Sigmoid colon (tissue), 7 donors: ENCODE data around the gene TFAP2B. TPM values are rescaled to one million over a fixed set of nuclear protein-coding genes. Genes with fewer than 3 reads are reported as not detected.

Source experiments
- DNase-seq: peaks from one replicate; pipeline ENCODE4 v3.0.0-alpha.2; 2019
- H3K27ac ChIP-seq, 4 donors: fragments of 200-600 bp; sonication (generic); one replicate each; pipeline ENCODE4 v1.5.1; 2016 to 2019; ENCODE audit warnings: mild to moderate bottlenecking in 1 of 4
- H3K27me3 ChIP-seq, 3 donors: fragments of 200-600 bp; sonication (generic); one replicate each; pipeline ENCODE4 v1.5.1; 2019; ENCODE audit warnings: mild to moderate bottlenecking in 1 of 3
- H3K36me3 ChIP-seq, 4 donors: fragments of 200-600 bp; sonication (generic); one replicate each; pipeline ENCODE4 v1.5.1; 2016 to 2019
- H3K4me1 ChIP-seq, 4 donors: fragments of 200-600 bp; sonication (generic); one replicate each; pipeline ENCODE4 v1.5.1; 2017 to 2019
- H3K4me3 ChIP-seq, 4 donors: fragments of 200-600 bp; sonication (generic); one replicate each; pipeline ENCODE4 v1.5.1; 2017 to 2019; ENCODE audit warnings: mild to moderate bottlenecking in 2 of 4, moderate library complexity in 1 of 4
- H3K9me3 ChIP-seq, 4 donors: fragments of 200-600 bp in 3 of 4; sonication (generic) in 3 of 4; one replicate each; pipeline versions ENCODE4 v1.5.1 to v1.6.1; 2013 to 2019
- CTCF ChIP-seq, 4 experiments: fragments of 450-650 bp in 3 of 4; fragments of 200-600 bp in 1 of 4; IDR thresholded peaks; one replicate each; pipeline ENCODE4 v1.5.1; 2016 to 2019; ENCODE audit warnings: antibody characterized with exemption in 4 of 4, mild to moderate bottlenecking in 3 of 4, moderate library complexity in 2 of 4
- EP300 ChIP-seq, 4 donors: sonication (generic); formaldehyde crosslinking; IDR thresholded peaks; one replicate each; pipeline ENCODE4 v1.6.1; 2017; ENCODE audit warnings: antibody characterized with exemption in 4 of 4
- POLR2A ChIP-seq, 2 donors: fragments of 450-650 bp; IDR thresholded peaks; one replicate each; pipeline ENCODE4 v1.6.1; 2016; ENCODE audit warnings: antibody characterized with exemption in 2 of 2, mild to moderate bottlenecking in 2 of 2, moderate library complexity in 2 of 2
- POLR2AphosphoS5 ChIP-seq, 4 donors: sonication (generic); formaldehyde crosslinking; IDR thresholded peaks; one replicate each; pipeline ENCODE4 v1.6.1; 2017; ENCODE audit warnings: antibody characterized with exemption in 4 of 4
- WGBS, 2 donors: extraction: QIAGEN DNeasy Blood & Tissue Kit; methylation state at CpG; one replicate each; pipeline ENCODE4 v1.1.7; 2013; 5-methylcytosine and 5-hydroxymethylcytosine counted together
- intact Hi-C: fragments of 100-400 bp; cut with DNase I; formaldehyde crosslinking; loops from one replicate; pipeline ENCODE4 v1.15.1; 2023
- polyA plus RNA-seq, 3 donors: library from polyadenylated mRNA; stranded (reverse); fragments of 200-250 nt; gene quantifications; one replicate each; pipeline ENCODE4 v1.2.3, GENCODE V29; 2013
- total RNA-seq, 4 donors: library from RNA; depleted of rRNA; stranded (reverse); fragments of >200 nt; gene quantifications; one replicate each; pipeline ENCODE4 v1.1.0, GENCODE V29; 2016
- donor health status: healthy with polysubstance abuse.
- donor health status: Bipolar disorder and iron deficiency.
- donor health status: healthy.

Gene TFAP2B
- total and polyA plus RNA-seq, 7 donors: under 0.01 to 0.66 (median 0.01) TPM; not detected in 4

- H3K4me3 ChIP-seq: peak overlapping the region in 1 of 4 donors; percentile 40
- peaks cover 19 to 65% (median 47%) of the 10 kb centered on the region in 3 donors for H3K27me3 ChIP-seq
- peaks cover 0 to 18% (median 16%) of the 10 kb centered on the region in 4 donors for H3K4me1 ChIP-seq
- no peaks in the 10 kb centered on the region for H3K36me3 ChIP-seq
- intact Hi-C loops: no loop called here
- TF ChIP-seq EP300 (IDR thresholded peaks at IDR 0.05) (no peak), POLR2A (IDR thresholded peaks at IDR 0.05) (no peak), POLR2AphosphoS5 (IDR thresholded peaks at IDR 0.05) (no peak), CTCF (IDR thresholded peaks at IDR 0.05) (no peak)
- no peak for DNase-seq
- 12 to 17% methylated on average over 31 of the region's 31 CpGs for WGBS, 2 donors
- no peak overlapping the region for H3K27ac ChIP-seq
- no peaks in the 10 kb centered on the region for H3K9me3 ChIP-seq
Measured at GRCh38 chr6:50851049-50851845, 32.6 kb downstream of the TFAP2B start.

GRCh38 chr6:50853939-50854338 lies 35.3 kb downstream of the TFAP2B start:
- no peak overlapping the region for H3K4me3 ChIP-seq
- 24 to 37% methylated on average over 6 of the region's 6 CpGs for WGBS, 2 donors
- peaks cover 0 to 18% (median 16%) of the 10 kb centered on the region in 4 donors for H3K4me1 ChIP-seq
- peaks cover 19 to 39% (median 31%) of the 10 kb centered on the region in 3 donors for H3K27me3 ChIP-seq
- no peak for TF ChIP-seq CTCF (IDR thresholded peaks at IDR 0.05)
- no peak for TF ChIP-seq EP300 (IDR thresholded peaks at IDR 0.05)
- TF ChIP-seq POLR2AphosphoS5 (IDR thresholded peaks at IDR 0.05): no peak
- TF ChIP-seq POLR2A (IDR thresholded peaks at IDR 0.05): no peak
- no peak for DNase-seq
- H3K36me3 ChIP-seq: no peaks in the 10 kb centered on the region
- intact Hi-C loops: no loop called here
- no peaks in the 10 kb centered on the region for H3K9me3 ChIP-seq
- no peak overlapping the region for H3K27ac ChIP-seq

GRCh38 chr6:50861692-50862091 lies 43.0 kb downstream of the TFAP2B start:
- 0% methylated on average over 1 of the region's 1 CpG for WGBS, 2 donors
- intact Hi-C loops: no loop called here

GRCh38 chr6:50862176-50862575 lies 43.5 kb downstream of the TFAP2B start:
- no peaks in the 10 kb centered on the region for H3K9me3 ChIP-seq
- DNase-seq: no peak
- H3K27me3 ChIP-seq: no peaks in the 10 kb centered on the region
- no peaks in the 10 kb centered on the region for H3K4me1 ChIP-seq
- no peak overlapping the region for H3K27ac ChIP-seq
- no peak for TF ChIP-seq CTCF (IDR thresholded peaks at IDR 0.05)
- TF ChIP-seq POLR2AphosphoS5 (IDR thresholded peaks at IDR 0.05): no peak
- no peak for TF ChIP-seq EP300 (IDR thresholded peaks at IDR 0.05)
- TF ChIP-seq POLR2A (IDR thresholded peaks at IDR 0.05): no peak
- no peak overlapping the region for H3K4me3 ChIP-seq
- intact Hi-C loops: no loop called here
- 58 to 71% methylated on average over 3 of the region's 3 CpGs for WGBS, 2 donors
- H3K36me3 ChIP-seq: no peaks in the 10 kb centered on the region

More at GRCh38 chr6:50861692-50862091, 43.0 kb downstream of the TFAP2B start:
- Histone ChIP-seq H3K36me3 (no peaks in the 10 kb centered on the region), H3K27ac (no peak overlapping the region), H3K9me3 (no peaks in the 10 kb centered on the region), H3K27me3 (no peaks in the 10 kb centered on the region), H3K4me3 (no peak overlapping the region), H3K4me1 (no peaks in the 10 kb centered on the region)
- DNase-seq: no peak
- TF ChIP-seq EP300 (IDR thresholded peaks at IDR 0.05) (no peak), POLR2A (IDR thresholded peaks at IDR 0.05) (no peak), POLR2AphosphoS5 (IDR thresholded peaks at IDR 0.05) (no peak), CTCF (IDR thresholded peaks at IDR 0.05) (no peak)
